GM18511 (cell line): ENCODE measurements around the gene TMEM181.

ENCODE experiments used
- ATAC-seq: cut with Tn5 transposase; IDR thresholded peaks from one replicate; pipeline ENCODE4 v1.9.1; 2021; ENCODE audit warnings: mild to moderate bottlenecking, moderate library complexity; ENCODE audit not compliant: unreplicated experiment

Gene TMEM181

DNA sequence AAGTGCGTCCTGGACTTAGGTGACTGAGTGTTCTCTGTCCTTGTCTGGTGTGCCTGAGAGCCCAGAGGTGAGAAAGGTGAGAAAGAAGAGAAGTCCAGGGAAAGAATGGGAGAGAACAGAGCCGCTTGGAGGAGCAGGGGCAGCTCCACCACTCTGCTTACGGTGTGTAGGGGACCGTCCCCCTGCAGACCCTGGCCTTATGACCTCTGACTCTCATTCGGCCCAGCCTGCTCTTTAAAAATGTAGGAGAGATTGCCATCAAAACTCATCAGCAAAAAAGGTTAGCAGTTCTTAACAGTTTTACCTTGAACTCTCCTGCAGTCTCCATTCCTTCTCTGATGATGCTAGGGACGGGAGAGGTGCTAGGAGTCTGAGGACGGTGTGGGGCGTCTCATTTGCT, 2.0 kb downstream of the TMEM181 start:
- ATAC-seq, result no peak

DNA sequence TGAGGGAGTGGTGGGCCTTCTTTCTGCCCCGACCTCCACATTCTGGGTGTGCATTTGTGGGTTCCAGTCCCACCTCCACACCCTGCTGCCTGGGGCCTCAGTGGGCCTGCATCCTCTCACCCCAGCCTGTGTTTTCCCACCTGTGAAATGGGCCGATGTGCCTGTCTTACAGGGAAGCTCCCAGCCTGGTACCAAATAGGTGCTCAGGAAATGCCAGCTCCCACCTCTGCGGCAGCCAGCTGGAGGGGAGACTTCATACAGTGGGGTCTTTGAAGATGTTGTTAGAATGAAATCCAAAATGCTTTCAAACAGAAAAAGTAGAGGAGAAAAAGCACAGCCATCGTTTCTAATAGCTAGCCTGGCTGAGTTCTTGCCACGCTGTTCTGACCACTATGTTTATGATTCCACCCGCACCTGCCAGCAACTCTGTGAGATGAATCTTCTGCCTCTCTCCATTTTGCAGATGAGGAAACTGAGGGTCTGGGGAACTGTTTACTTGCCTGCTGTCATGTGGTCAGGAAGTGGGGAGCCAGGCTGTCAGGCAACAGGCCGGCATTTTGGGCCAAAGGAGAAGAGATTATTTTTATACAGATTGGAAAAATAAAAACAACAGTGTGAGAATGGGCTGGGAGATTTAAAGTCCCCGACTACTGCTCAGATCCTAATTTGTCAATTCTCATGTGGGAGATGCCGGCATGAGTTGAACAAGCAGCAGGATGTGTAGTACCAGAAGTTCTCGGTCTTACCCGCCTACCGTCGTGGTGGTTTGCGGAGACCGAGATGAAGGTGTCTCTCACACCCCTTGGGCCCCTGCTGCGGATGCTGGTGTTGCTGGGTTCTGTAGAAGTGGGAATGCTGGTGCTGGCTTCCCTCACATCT, 4.6 kb downstream of the TMEM181 start:
- no peak for ATAC-seq

DNA sequence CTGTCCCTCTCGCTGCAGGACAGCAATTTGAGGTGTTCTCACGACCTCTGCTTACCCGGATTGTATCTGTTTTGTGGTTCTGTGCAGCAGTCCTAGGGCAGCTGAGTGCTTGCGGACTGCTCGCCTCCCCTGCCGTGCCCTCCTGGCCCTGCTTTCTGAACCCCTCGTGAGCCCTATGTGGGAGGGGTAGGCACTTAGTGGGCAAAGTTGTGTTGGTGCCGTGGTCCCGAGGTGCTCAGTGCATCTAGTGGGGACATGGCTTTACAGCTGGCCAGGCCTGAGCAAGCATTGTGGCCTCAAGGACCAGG, 5.2 kb downstream of the TMEM181 start:
- ATAC-seq, result no peak

- no peak for ATAC-seq
Observed at GRCh38 chr6:158565482-158566040, 5.7 kb downstream of the TMEM181 start.

- ATAC-seq, result no peak
Observed at GRCh38 chr6:158566207-158566818, 6.4 kb downstream of the TMEM181 start.

DNA sequence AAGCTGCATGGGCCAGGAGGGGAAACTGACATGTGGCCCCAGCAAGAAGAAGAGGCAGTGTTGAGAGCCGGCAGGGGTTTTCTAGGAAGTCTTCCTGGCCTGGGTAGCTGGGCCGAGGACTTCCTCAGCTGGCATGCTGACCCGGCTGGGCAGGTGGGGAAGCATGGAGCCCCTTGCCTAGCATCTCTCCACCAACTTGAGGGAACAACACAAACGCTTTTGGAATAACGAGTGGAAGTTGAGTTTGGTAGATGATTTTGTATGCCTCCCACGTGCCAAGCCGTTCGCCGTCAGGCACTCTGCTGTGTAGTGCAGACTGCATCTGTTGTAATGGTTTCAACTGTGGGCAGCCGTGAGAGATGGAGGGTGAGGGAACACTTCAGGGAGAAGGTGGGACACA, 7.3 kb downstream of the TMEM181 start:
- no peak for ATAC-seq

GRCh38 chr6:158567871-158568401, 8.0 kb downstream of the TMEM181 start:
- ATAC-seq, result no peak

DNA sequence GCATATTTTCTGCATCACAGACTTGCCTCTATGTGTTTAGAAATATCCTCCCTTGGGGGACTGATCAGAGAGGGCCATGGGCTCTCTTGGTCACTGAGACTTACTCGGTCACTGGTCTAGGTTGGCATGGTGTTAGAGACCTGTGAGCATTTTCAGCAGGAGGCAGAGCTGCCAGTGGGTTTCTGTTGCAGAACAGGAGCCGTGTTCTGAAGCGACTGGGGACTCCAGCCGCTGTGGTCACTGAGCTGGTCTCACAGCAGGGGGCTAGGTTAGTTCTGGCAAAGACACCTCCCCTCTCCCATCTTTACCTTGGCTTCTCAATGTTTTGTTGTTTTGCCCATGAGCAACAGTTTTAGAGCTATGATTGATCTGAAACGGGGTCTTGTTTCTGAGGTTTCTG, 8.7 kb downstream of the TMEM181 start:
- ATAC-seq, result no peak

- no peak for ATAC-seq
Observed at GRCh38 chr6:158569036-158569435, 9.1 kb downstream of the TMEM181 start.

GRCh38 chr6:158570681-158570962, 10.7 kb downstream of the TMEM181 start:
- ATAC-seq, result no peak

DNA sequence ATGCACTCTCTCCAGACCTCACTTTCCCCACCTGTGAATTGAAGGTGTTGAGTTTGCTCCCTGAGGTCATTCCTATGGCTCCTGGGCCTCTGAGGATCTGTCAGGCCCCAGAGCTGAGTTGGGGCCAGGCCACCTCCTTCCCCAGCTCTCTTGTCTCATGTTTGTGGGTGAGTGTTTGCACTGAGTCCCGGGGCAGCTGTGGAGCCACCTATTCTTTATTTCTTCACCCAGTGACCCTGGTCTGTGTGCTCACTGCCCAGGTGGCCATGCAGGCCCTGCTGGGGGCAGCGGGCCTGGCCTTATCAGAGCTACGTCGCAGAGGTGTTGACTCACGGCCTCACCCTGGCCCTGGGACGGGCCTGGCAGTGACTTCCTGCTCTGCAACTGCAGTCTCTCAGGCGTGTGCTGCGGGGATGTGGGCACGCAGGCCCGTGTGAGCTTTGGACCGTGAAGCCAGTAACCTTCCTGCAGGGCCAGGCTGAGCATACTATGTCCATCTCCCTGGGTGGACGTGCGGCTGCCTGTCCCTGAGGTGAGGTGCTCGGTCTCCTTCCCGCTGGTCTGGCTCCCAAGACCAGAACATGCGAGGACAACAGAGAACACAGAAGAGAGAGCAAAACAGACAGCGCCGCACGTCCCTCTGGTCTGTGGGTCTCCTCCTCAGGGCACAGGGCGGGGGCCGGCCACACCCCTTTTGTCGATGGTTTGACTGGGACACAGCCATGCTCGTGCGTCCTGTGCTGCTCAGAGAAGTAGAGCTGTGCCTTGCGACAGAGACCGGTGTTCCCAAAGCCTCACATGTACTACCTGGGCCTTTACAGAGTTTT, 12.1 kb downstream of the TMEM181 start:
- ATAC-seq, result no peak

GRCh38 chr6:158572653-158573541, 13.0 kb downstream of the TMEM181 start:
- ATAC-seq, result no peak

- no peak for ATAC-seq
Observed at GRCh38 chr6:158573542-158573931, 13.6 kb downstream of the TMEM181 start.

DNA sequence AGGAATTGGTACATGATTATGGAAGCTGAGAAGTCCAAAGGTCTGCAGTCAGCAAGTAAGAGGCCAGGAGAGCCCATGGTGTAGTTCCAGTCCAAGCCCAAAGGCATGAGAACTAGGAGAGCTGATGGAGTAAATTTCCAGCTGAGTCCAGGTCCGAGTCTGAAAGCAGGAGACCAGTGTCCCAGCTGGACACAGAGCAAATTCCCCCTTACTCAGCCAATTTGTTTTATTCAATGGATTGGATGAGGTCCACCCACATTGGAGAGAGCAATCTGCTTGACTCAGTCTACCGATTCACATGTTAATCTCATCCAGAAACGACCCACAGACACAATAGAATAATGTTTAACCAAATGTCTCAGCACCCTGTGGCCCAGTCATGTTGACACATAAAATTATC, 14.9 kb downstream of the TMEM181 start:
- no peak for ATAC-seq

GRCh38 chr6:158575550-158575949, 15.7 kb downstream of the TMEM181 start:
- no peak for ATAC-seq

- ATAC-seq, result no peak
Observed at GRCh38 chr6:158584236-158584651, 24.4 kb downstream of the TMEM181 start.

- no peak for ATAC-seq
Observed at GRCh38 chr6:158586652-158587051, 26.8 kb downstream of the TMEM181 start.

GRCh38 chr6:158589366-158589765, 29.5 kb downstream of the TMEM181 start:
- ATAC-seq, result no peak

DNA sequence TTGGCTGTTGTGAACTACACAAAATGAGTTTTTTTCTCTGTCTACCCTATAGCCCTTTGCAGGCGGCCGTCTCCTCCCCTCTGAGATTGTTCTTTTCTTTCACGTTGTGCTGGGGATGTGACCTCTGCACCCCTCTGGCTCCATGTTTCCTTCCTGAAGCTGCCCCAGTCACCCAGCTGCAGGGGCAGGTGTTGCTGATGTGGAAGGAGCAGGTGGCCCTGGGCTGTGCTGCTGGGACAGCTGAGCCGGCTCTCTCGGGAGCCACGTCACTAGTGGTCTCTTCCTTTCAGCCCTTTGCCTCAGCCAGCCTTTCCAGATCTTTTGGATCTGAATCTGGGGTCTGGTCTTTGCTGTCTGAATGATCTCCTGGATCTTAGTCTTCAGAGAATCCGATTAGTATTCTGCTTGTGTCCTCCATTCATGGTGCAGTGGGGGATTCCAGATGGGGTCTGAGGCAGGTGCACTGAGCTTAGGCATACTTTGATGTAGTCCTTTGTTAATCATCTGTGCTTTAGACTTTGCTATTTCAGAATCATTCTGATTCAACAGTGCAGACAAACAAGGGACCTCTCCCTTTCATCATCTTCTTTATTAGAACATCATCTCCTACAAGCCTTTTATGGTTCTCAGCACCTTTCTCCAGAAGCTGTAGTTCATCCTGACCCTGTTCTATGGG, 31.4 kb downstream of the TMEM181 start:
- ATAC-seq, result no peak

GRCh38 chr6:158591810-158592209, 31.9 kb downstream of the TMEM181 start:
- ATAC-seq, result no peak
